Panc1 (cell line): ENCODE data around the gene USP3.

ENCODE experiments used
- POLR2AphosphoS5 ChIP-seq: IDR thresholded peaks from 2 replicates; pipeline ENCODE4 v1.6.1; 2012; ENCODE audit warnings: mild to moderate bottlenecking, low read depth, low read length, moderate library complexity
- TF ChIP-seq, protein P1 (sequence below): fragments of 450-650 bp; IDR thresholded peaks from 2 replicates; pipeline ENCODE4 v1.5.1; 2017; ENCODE audit warnings: mild to moderate bottlenecking

GRCh38 chr15:63530752-63531299 is 26.4 kb downstream of the USP3 start:
- TF ChIP-seq, protein P1, sequence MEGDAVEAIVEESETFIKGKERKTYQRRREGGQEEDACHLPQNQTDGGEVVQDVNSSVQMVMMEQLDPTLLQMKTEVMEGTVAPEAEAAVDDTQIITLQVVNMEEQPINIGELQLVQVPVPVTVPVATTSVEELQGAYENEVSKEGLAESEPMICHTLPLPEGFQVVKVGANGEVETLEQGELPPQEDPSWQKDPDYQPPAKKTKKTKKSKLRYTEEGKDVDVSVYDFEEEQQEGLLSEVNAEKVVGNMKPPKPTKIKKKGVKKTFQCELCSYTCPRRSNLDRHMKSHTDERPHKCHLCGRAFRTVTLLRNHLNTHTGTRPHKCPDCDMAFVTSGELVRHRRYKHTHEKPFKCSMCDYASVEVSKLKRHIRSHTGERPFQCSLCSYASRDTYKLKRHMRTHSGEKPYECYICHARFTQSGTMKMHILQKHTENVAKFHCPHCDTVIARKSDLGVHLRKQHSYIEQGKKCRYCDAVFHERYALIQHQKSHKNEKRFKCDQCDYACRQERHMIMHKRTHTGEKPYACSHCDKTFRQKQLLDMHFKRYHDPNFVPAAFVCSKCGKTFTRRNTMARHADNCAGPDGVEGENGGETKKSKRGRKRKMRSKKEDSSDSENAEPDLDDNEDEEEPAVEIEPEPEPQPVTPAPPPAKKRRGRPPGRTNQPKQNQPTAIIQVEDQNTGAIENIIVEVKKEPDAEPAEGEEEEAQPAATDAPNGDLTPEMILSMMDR: no peak
- no peak for TF ChIP-seq POLR2AphosphoS5
